NCI-H460 (cell line): ENCODE results near the gene PLEKHG1. TPM values are rescaled to one million over a fixed set of nuclear protein-coding genes. Genes with fewer than 3 reads are reported as not detected.

ENCODE experiments used
- DNase-seq: peaks from one replicate; pipeline ENCODE4 v3.0.0-alpha.2; 2016; ENCODE audit warnings: low read depth; ENCODE audit errors: extremely low read depth
- total RNA-seq: library from RNA; depleted of rRNA; stranded (reverse); fragments of >200 nt; shearing (Covaris generic); gene quantifications from 2 replicates; pipeline ENCODE4 v1.2.3, GENCODE V29; 2014

PLEKHG1 gene
- total RNA-seq, 1 experiment from 2014 or later: 0.15 TPM

DNA sequence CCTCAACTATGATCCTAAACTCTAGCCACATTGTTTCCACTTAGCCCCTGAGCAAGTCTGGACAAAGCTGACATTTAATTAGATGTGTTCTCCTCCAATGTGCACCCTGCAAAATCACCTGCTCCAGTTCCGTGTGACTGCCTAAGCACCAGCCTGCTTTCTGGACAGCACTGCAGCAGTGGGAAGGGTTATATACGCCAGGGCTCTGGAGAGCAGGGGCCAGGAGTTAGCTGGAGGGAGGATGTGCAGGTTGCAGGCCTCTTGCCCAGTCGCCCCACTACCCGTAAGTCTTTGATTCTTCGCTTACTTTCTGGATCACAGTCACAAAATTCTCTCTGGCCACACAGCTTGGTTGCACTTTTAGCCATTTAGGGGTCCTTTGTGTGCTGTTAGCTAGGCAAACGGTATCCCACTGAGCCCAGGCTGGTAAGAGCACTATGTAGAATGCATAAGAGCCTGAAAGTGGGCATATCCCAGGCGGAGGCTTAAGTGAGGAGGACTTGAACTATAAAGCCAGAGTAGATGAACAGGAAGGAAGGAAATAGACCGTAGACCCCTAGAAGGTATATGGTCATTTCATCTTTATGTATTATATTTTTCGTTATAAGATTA is 10.7 kb upstream of the PLEKHG1 start:
- no peak for DNase-seq

DNA sequence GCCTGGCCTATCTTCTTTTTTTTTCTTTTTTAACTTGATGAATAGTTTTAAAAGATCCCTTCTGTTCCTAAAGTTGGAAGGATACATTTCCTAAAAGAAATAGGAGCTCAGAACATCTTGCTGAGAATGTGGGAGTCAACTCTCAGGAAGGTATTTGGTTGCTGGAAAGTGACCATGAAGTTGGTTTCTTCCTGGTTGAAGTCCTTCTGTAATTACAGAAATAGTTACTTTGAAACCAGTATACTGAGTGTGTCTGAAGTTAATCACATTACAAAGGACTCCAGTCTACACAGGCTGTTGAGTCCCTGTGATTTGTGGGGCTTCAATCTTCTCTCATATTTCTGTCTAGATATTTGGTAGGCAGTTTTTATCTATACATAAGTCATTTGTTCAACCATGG is 9.8 kb upstream of the PLEKHG1 start:
- DNase-seq: no peak

GRCh38 chr6:150590446-150590845 is 9.2 kb upstream of the PLEKHG1 start:
- DNase-seq: no peak

DNA sequence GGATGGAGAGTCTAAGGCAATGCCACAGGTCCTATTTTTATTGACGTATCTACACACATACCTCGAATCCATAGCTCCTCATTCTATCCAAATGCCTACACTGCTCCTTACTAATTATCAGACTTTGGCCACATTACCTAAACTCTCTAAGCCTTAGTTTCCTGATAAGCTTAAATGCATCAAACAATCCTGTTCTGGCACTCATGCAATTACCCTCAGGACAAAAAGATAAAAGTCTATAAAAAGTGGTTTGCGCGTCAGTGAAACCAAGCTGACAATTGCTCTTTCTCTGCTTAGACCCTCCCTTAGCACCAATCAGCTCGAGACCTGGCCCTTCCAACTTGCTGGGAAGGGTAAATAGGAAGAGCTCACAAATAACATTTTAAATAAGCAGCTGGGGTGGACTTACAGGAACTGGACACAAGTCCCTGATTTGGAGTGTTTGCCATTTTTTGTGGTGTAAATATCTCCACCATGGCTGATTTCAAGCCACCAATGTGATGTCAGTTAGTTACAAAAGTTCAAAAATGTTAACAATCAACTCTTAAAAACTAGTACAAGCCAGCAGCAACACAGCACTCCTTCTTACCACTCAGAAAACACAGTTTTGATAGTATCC is 7.2 kb upstream of the PLEKHG1 start:
- DNase-seq: no peak

DNA sequence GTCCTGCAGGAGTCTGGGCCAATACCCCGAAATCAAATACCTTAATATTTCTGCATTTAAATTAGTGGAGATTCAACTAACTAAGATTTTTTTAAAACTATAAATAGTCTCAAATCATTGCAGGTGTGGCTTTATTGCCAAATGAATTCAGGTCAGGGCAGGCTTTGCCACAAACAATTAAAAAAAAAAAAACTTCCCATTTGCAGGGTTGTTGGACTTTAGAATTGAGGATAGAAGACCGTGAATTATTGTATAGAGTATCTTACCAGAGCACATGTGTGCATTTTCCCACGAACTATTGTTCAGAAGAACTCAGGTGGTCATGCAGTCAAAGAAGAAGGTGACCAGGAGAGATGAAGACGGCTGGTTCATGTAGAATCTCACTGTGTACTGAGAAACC is 6.6 kb upstream of the PLEKHG1 start:
- DNase-seq: no peak

GRCh38 chr6:150596439-150596838 is 3.2 kb upstream of the PLEKHG1 start:
- no peak for DNase-seq

GRCh38 chr6:150598401-150598800 is 1.3 kb upstream of the PLEKHG1 start:
- DNase-seq: no peak

DNA sequence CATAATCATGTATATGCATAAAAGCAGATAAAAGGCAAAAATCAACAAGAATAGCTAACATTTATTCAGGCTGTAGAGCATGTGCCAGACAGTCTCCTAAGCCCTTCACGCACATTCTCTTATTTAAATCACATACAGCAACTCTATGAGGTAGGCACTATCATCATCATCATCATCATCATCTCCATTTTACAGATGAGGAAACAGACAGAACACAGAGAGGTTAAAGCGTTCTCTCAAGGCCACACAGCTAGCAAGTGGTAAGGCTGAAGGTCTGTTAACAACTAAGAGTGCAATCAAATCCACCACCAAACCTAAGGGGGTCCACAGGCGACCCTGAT is 857 bp upstream of the PLEKHG1 start:
- no peak for DNase-seq

- DNase-seq: no peak
Measured at GRCh38 chr6:150600010-150600300, 270 bp downstream of the PLEKHG1 start.

DNA sequence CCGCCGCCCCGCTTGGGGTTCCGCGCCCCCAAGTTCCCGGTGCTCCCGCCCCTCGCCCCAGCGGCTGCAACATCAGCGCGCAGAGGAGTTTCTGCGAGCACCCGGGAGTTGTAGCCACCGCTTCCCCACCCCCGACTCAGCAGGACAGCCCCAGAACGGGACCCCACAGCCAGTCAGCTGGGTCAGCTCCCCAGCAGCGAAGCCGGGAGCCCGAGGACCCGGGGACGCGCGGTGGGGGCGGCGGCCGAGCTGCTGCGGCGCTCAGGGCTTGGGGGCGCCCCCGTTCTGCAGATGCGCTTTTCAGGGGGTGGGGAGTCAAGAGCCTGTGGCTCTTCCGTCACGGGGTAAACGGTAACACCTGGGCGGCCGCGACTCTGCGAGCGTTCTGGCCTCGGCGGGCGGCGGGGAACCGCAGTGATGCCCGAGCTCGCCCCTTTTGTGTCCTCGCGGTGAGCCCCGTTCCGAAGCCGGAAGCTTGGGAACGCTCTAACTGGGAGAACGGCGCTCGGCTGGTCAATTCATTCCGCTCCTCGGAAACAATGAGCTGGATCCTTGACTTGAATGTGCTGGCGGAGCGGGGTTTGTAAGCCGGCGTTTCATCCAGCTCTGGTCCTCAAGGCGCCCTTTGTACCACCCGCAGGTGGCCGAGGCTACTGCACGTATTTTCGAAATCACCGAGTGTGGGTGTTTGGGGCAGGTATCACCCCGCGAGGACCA is 774 bp downstream of the PLEKHG1 start:
- DNase-seq: peak; percentile 26

GRCh38 chr6:150601439-150601838 is 1.8 kb downstream of the PLEKHG1 start:
- DNase-seq: no peak

- DNase-seq: no peak
Measured at GRCh38 chr6:150603176-150603575, 3.5 kb downstream of the PLEKHG1 start.

DNA sequence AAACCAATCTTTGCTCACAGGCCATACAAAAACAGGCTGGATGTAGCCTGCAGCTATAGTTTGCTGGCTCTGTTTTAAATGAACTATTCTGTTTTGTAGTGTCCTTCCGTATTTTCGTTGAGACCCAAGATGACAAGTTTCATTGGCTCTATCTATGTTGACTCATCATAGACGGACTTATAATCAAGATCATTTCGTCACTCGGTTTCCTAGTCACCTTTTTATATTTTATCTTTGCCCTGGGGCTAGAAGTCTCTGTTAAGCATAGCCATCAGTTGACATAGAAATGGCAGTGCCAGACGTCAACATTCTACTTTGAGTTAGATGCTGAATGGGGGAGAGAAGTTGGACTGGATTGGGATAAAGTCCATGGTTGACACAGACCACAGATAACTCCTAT is 4.8 kb downstream of the PLEKHG1 start:
- DNase-seq: no peak

GRCh38 chr6:150605333-150605732 is 5.6 kb downstream of the PLEKHG1 start:
- no peak for DNase-seq

- no peak for DNase-seq
Measured at GRCh38 chr6:150606168-150606591, 6.5 kb downstream of the PLEKHG1 start.

DNA sequence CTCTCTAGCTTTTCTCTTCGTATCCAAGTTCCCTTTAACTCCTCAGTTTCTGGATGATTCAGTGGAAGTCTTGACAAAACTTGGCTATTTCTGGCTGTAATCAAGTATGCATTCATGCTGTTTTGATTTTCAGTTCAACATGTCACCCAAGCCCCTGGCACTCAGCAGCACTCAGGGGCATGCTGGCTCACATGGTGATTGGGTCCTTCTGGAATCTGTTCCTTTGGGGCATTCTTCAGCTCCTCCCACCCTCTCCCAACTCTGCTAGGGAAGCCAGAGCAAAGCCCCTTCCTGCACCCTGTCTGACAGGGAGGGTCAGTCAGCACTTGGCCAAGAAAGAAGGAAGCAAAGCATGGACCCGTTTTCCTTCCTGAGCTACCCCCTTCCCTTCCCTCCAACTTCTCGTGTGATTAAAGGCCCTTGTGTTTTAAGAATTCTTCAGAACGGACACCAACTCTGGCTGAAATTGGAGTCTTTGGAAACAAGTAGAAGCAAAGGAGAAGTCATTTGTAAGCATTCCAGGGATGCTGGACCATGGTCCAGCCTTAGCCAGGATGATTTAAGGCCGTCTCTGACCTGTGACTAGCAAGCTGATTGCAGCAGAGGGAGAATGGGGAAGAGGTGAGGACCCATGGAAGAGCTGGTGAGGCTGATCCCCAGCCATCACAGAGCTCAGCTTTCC is 7.1 kb downstream of the PLEKHG1 start:
- DNase-seq: no peak

GRCh38 chr6:150607329-150607650 is 7.6 kb downstream of the PLEKHG1 start:
- no peak for DNase-seq

DNA sequence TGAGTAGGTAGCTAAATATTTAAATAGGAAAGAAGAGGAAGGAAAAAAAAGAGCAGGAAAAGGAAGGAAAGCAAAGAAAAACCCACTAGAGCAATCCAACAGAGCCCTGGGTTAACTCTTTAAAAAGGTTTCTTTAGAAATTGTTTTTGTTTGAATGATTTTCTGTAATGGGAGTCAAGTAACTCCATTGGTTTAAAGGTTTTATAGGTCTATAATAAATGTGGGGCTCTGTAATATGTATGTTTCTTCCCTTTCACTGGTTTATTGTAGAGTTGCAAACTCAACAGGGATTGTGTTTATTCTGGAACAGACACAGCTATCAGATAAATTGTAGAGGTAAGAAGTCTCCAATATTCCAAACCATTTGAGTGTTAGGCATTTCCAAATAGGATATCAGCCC is 10.9 kb downstream of the PLEKHG1 start:
- DNase-seq: no peak

GRCh38 chr6:150613269-150613668 is 13.6 kb downstream of the PLEKHG1 start:
- no peak for DNase-seq

GRCh38 chr6:150615967-150616366 is 16.3 kb downstream of the PLEKHG1 start:
- DNase-seq: no peak

DNA sequence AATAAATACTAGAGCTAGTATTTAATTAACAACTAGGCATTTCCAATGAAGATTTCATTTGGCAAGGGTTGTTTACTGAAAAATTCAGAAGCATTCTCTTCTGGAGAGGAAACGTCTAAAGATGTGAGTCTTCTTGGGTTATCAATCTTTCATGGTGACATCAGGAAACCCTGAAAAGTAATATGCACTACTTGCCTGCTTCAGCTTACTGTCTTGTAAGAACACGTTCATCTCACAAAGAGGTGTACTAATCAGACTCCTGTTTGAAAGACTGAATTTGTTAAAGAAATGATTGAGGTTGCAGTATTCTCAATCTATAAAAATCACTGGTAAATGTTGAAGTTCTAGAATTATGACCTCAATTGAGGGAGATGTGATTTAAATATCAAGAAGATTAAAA is 16.9 kb downstream of the PLEKHG1 start:
- DNase-seq: no peak

GRCh38 chr6:150617062-150617461 is 17.4 kb downstream of the PLEKHG1 start:
- no peak for DNase-seq
